Vagina (tissue), 2 donors: ENCODE measurements around the gene GNG3.

ENCODE experiments used
- CTCF ChIP-seq, 3 experiments: fragments of 450-650 bp in 2 of 3; fragments of 200-600 bp in 1 of 3; sonication (generic) in 1 of 3; IDR thresholded peaks; one replicate each; pipeline ENCODE4 v1.5.1; 2017 to 2019; ENCODE audit warnings: antibody characterized with exemption in 3 of 3, mild to moderate bottlenecking in 2 of 3, moderate library complexity in 2 of 3
- POLR2A ChIP-seq, 2 donors: fragments of 450-650 bp; IDR thresholded peaks; one replicate each; pipeline ENCODE4 v1.6.1; 2017; ENCODE audit warnings: antibody characterized with exemption in 2 of 2, mild to moderate bottlenecking in 2 of 2, moderate library complexity in 2 of 2
- POLR2AphosphoS5 ChIP-seq, 2 donors: sonication (generic); formaldehyde crosslinking; IDR thresholded peaks; one replicate each; pipeline ENCODE4 v1.9.0; 2017; ENCODE audit warnings: antibody characterized with exemption in 2 of 2, mild to moderate bottlenecking in 2 of 2, low read depth in 1 of 2; ENCODE audit not compliant: insufficient read depth in 1 of 2

GRCh38 chr11:62669420-62670161, 37.9 kb upstream of the GNG3 start:
- TF ChIP-seq POLR2AphosphoS5 (IDR thresholded peaks at IDR 0.05; ENCODE audit: insufficient read depth in 1 of 2, low read depth in 1 of 2) = no peak
- no peak for TF ChIP-seq CTCF (IDR thresholded peaks at IDR 0.05)
- TF ChIP-seq POLR2A (IDR thresholded peaks at IDR 0.05) = no peak
